Measurements from ENCODE around the gene LEMD2.

The LEMD2 gene

DNA sequence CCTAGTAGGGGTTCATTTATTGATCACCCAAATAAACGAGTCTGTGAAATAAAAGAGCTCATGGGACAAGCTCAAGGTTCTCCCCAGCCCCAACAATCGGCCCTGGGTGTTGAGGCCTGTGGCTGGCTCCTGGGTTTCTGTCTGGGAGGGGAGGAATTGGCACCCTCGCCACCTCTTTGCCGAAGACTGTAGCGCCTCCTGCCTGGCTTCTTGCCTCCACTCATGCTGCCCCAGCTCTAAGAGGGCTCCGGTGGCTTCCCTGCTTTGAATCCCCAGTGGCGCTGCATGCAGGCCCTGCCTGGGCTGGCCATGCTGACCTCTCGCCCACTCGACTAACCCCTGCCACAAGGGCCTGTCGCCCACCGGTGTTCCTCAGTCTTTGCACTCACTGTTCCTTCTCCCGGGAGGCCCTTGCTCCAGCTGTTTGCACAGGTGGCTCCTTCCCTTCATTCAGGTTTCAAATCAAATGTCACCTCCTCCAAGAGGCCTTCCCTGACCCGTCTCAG lies 9.5 kb upstream of the LEMD2 start:
- ChIA-PET CTCF (interaction anchor here (0.6 to 0.7 kb wide), 2 partner anchors 358 to 878 kb away, joined by 3 to 4 read pairs; no protein-coding TSS in a partner anchor), POLR2A (interaction anchor here (1.3 kb wide), 1 partner anchor 27 kb away, joined by 3 read pairs; no protein-coding TSS in a partner anchor)
- Histone ChIP-seq H3K27ac (ENCODE audit: extremely low read depth, low read depth, low read length) (no peak overlapping the region), H3K4me3 (ENCODE audit: low read depth, low read length) (no peak overlapping the region), H3K36me3 (ENCODE audit: control insufficient read depth in 2 of 2, insufficient read depth in 1 of 2, low read length in 2 of 2) (no peaks in the 10 kb centered on the region), H3K9me3 (ENCODE audit: control insufficient read depth, insufficient read depth, low read depth, low read length) (no peaks in the 10 kb centered on the region), H3K4me1 (ENCODE audit: control insufficient read depth, insufficient read depth, low read length) (peaks cover 5% of the 10 kb centered on the region)
- TF ChIP-seq KLF10 (tag by site-specific recombination; IDR thresholded peaks at IDR 0.05) (no peak), ZNF138 (tag by site-specific recombination; IDR thresholded peaks at IDR 0.05; ENCODE audit: borderline replicate concordance) (no peak), ZNF707 (tag by site-specific recombination; IDR thresholded peaks at IDR 0.05) (no peak), ZNF571 (tag by site-specific recombination; IDR thresholded peaks at IDR 0.05) (no peak), PRDM1 (tag by site-specific recombination; IDR thresholded peaks at IDR 0.05) (no peak), ZBTB20 (tag by site-specific recombination; IDR thresholded peaks at IDR 0.05) (no peak), ZNF341 (tag by site-specific recombination; IDR thresholded peaks at IDR 0.05; ENCODE audit: low read depth) (no peak), SP3 (tag by site-specific recombination; IDR thresholded peaks at IDR 0.05) (no peak)
- TF ChIP-seq, protein P1, sequence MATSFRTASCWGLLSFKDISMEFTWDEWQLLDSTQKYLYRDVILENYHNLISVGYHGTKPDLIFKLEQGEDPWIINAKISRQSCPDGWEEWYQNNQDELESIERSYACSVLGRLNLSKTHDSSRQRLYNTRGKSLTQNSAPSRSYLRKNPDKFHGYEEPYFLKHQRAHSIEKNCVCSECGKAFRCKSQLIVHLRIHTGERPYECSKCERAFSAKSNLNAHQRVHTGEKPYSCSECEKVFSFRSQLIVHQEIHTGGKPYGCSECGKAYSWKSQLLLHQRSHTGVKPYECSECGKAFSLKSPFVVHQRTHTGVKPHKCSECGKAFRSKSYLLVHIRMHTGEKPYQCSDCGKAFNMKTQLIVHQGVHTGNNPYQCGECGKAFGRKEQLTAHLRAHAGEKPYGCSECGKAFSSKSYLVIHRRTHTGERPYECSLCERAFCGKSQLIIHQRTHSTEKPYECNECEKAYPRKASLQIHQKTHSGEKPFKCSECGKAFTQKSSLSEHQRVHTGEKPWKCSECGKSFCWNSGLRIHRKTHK (tag by site-specific recombination; IDR thresholded peaks at IDR 0.05): no peak
- TF ChIP-seq, protein P2, sequence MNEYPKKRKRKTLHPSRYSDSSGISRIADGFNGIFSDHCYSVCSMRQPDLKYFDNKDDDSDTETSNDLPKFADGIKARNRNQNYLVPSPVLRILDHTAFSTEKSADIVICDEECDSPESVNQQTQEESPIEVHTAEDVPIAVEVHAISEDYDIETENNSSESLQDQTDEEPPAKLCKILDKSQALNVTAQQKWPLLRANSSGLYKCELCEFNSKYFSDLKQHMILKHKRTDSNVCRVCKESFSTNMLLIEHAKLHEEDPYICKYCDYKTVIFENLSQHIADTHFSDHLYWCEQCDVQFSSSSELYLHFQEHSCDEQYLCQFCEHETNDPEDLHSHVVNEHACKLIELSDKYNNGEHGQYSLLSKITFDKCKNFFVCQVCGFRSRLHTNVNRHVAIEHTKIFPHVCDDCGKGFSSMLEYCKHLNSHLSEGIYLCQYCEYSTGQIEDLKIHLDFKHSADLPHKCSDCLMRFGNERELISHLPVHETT (tag by site-specific recombination; IDR thresholded peaks at IDR 0.05): no peak
- TF ChIP-seq, protein P3, sequence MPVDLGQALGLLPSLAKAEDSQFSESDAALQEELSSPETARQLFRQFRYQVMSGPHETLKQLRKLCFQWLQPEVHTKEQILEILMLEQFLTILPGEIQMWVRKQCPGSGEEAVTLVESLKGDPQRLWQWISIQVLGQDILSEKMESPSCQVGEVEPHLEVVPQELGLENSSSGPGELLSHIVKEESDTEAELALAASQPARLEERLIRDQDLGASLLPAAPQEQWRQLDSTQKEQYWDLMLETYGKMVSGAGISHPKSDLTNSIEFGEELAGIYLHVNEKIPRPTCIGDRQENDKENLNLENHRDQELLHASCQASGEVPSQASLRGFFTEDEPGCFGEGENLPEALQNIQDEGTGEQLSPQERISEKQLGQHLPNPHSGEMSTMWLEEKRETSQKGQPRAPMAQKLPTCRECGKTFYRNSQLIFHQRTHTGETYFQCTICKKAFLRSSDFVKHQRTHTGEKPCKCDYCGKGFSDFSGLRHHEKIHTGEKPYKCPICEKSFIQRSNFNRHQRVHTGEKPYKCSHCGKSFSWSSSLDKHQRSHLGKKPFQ (tag by site-specific recombination; IDR thresholded peaks at IDR 0.05): no peak

DNA sequence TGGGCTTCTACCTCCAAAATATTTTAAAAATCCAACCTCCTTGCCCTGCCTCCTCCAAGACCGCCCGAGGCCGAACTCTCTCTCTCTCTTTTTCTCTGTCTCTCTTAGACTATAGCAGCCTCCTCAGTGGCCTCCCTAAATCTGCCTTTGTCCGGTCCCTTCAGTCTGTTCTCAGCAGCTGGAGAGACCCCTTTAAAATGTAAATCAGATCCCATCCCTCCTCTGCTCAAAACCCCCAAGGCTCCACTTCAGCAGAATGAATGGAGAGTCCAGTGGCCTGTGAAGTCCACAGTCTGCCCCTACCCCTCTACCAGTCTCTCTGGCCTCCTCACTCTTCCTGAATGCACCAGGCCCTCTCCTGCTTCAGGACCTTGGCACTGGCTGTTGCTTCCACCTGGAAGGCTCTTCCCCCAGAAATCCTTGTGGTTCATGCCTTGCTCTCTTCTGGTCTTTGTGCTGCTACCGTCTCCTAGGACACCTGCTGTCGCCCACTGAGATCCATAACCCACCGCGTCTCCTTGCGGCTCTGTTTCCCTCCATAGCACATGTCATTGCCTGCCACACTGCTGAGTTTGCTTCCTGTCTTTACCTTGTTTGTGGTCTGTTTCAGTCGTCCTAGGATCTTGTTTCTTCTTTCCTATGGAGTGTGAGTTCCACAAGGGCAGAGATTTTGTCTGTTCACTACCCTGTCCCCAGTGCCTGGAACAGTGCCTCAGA lies 8.9 kb upstream of the LEMD2 start:
- TF ChIP-seq, protein P4, sequence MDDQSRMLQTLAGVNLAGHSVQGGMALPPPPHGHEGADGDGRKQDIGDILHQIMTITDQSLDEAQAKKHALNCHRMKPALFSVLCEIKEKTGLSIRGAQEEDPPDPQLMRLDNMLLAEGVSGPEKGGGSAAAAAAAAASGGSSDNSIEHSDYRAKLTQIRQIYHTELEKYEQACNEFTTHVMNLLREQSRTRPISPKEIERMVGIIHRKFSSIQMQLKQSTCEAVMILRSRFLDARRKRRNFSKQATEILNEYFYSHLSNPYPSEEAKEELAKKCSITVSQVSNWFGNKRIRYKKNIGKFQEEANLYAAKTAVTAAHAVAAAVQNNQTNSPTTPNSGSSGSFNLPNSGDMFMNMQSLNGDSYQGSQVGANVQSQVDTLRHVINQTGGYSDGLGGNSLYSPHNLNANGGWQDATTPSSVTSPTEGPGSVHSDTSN (CRISPR knock-in tag; IDR thresholded peaks at IDR 0.05): no peak
- TF ChIP-seq ZIC2 (tag by site-specific recombination; IDR thresholded peaks at IDR 0.05): peak; percentile 69
- Histone ChIP-seq H3K36me3 (ENCODE audit: control insufficient read depth in 2 of 2, insufficient read depth in 1 of 2, low read length in 2 of 2) (no peaks in the 10 kb centered on the region), H3K4me3 (ENCODE audit: low read depth, low read length) (no peak overlapping the region), H3K9me3 (ENCODE audit: control insufficient read depth, insufficient read depth, low read depth, low read length) (no peaks in the 10 kb centered on the region), H3K27ac (ENCODE audit: extremely low read depth, low read depth, low read length) (no peak overlapping the region), H3K4me1 (ENCODE audit: control insufficient read depth, insufficient read depth, low read length) (peaks cover 5% of the 10 kb centered on the region)
- POLR2A ChIA-PET: interaction anchor here (1.3 kb wide), 1 partner anchor 27 kb away, joined by 3 read pairs; no protein-coding TSS in a partner anchor
- CTCF ChIA-PET: interaction anchor here (0.6 to 1.1 kb wide), 3 partner anchors 53 to 877 kb away, joined by 3 to 4 read pairs (median 4); no protein-coding TSS in a partner anchor

DNA sequence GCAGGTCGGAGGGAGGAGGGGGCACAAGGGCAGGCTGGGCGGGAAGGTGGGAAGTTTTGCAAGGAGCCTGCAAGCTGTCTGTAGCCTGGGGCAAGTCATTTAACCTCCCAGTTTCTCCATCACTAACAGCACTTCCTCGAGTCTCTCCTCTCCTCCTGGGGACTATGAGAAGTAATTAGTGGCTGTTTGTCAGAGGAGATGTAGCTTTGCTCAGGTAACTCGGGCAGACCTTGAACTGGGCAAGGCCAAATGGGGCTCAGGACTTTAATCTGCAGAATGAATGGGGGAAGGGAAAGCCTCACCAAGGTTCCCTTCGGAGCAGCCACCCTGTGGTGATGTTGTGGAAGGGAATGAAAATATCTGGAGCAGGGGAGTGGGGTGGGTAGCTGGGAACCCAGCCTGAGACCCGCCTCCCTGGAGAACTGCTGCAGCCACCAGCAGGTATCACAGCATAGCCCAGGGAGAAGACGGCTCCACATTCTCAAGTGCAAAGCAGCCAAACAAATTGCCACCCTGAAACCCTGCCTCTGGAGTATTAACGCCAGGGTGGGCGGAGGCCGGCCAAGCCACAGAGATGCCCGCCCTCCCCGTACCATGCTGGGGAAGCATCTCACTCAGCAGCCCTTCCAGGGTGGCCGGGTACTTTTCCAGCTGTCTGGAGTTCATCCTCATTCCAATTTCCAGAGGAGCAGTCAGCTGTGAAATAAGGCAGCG lies 6.1 kb upstream of the LEMD2 start:
- ChIA-PET POLR2A (no interaction called here), CTCF (interaction anchor here (0.5 to 2.5 kb wide), 11 partner anchors 9 to 643 kb away, joined by 3 to 15 read pairs (median 4); partner anchors contain the start of gene MLN)
- Histone ChIP-seq H3K9me3 (ENCODE audit: control insufficient read depth, insufficient read depth, low read depth, low read length) (no peaks in the 10 kb centered on the region), H3K4me3 (ENCODE audit: low read depth, low read length) (no peak overlapping the region), H3K27ac (ENCODE audit: extremely low read depth, low read depth, low read length) (no peak overlapping the region), H3K36me3 (ENCODE audit: control insufficient read depth in 2 of 2, insufficient read depth in 1 of 2, low read length in 2 of 2) (no peaks in the 10 kb centered on the region), H3K4me1 (ENCODE audit: control insufficient read depth, insufficient read depth, low read length) (peaks cover 5% of the 10 kb centered on the region)
- no peak for TF ChIP-seq SP3 (tag by site-specific recombination; IDR thresholded peaks at IDR 0.05)
- TF ChIP-seq, protein P5, sequence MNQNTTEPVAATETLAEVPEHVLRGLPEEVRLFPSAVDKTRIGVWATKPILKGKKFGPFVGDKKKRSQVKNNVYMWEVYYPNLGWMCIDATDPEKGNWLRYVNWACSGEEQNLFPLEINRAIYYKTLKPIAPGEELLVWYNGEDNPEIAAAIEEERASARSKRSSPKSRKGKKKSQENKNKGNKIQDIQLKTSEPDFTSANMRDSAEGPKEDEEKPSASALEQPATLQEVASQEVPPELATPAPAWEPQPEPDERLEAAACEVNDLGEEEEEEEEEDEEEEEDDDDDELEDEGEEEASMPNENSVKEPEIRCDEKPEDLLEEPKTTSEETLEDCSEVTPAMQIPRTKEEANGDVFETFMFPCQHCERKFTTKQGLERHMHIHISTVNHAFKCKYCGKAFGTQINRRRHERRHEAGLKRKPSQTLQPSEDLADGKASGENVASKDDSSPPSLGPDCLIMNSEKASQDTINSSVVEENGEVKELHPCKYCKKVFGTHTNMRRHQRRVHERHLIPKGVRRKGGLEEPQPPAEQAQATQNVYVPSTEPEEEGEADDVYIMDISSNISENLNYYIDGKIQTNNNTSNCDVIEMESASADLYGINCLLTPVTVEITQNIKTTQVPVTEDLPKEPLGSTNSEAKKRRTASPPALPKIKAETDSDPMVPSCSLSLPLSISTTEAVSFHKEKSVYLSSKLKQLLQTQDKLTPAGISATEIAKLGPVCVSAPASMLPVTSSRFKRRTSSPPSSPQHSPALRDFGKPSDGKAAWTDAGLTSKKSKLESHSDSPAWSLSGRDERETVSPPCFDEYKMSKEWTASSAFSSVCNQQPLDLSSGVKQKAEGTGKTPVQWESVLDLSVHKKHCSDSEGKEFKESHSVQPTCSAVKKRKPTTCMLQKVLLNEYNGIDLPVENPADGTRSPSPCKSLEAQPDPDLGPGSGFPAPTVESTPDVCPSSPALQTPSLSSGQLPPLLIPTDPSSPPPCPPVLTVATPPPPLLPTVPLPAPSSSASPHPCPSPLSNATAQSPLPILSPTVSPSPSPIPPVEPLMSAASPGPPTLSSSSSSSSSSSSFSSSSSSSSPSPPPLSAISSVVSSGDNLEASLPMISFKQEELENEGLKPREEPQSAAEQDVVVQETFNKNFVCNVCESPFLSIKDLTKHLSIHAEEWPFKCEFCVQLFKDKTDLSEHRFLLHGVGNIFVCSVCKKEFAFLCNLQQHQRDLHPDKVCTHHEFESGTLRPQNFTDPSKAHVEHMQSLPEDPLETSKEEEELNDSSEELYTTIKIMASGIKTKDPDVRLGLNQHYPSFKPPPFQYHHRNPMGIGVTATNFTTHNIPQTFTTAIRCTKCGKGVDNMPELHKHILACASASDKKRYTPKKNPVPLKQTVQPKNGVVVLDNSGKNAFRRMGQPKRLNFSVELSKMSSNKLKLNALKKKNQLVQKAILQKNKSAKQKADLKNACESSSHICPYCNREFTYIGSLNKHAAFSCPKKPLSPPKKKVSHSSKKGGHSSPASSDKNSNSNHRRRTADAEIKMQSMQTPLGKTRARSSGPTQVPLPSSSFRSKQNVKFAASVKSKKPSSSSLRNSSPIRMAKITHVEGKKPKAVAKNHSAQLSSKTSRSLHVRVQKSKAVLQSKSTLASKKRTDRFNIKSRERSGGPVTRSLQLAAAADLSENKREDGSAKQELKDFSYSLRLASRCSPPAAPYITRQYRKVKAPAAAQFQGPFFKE (tag by site-specific recombination; IDR thresholded peaks at IDR 0.05; ENCODE audit: borderline replicate concordance): no peak
- no peak for TF ChIP-seq HOXC10 (CRISPR knock-in tag; IDR thresholded peaks at IDR 0.05)
- TF ChIP-seq ZIC2 (tag by site-specific recombination; IDR thresholded peaks at IDR 0.05): peak; percentile 70
- no peak for TF ChIP-seq ZNF658 (tag by site-specific recombination; IDR thresholded peaks at IDR 0.05)
- no peak for TF ChIP-seq IKZF3 (tag by site-specific recombination; IDR thresholded peaks at IDR 0.05)

Data from HEK293 (cell line).